ENCODE data around the gene ELF1. TPM values are rescaled to one million over a fixed set of nuclear protein-coding genes. Genes with fewer than 3 reads are reported as not detected.

The ELF1 gene
- total and polyA plus RNA-seq, 10 of the 15 experiments (the other 5 are each of a cell fraction or from before 2014, with no cell fraction given): 43.3 to 97.6 (median 55.7) TPM

DNA sequence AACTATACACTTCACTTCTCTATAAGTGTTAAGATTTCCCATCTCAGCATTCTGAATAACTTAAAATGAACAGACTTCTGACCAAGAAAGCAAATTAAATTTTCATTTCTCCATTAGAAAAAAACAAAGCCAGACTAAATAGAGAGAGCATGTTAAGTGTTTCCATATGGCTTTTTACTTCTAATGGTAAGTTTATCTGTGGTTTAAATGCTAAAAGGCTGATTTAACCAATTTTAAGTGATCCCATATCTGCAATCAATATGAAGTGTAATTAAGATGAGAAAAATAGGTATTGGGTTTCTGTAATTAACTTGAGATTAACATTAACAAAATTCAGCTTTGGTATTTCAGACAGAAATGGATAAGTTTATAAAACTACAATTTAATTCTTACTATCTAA lies 107.8 kb downstream of the ELF1 start:
- H2AFZ ChIP-seq (ENCODE audit: control insufficient read depth, low read depth, low read length): no peak overlapping the region
- no peaks in the 10 kb centered on the region for H4K20me1 ChIP-seq (ENCODE audit: control insufficient read depth, insufficient read depth)
- RAD21 ChIA-PET (ENCODE audit: unreplicated experiment): no interaction called here
- FAIRE-seq: no peak
- intact Hi-C loops (cut with micrococcal nuclease; ENCODE audit: unreplicated experiment) (loop anchor here (5.0 kb wide), 1 partner anchor 94 kb away; no protein-coding TSS in a partner anchor), in situ Hi-C loops (cut with MboI) (no loop called here)
- no peak overlapping the region for H3K27ac ChIP-seq (ENCODE audit: control insufficient read depth, insufficient read depth)
- no peak overlapping the region for H3K9ac ChIP-seq (ENCODE audit: control insufficient read depth, insufficient read depth, low read length)
- POLR2A ChIA-PET: interaction anchor here (0.5 kb wide), 1 partner anchor 23 kb away, joined by 3 read pairs; no protein-coding TSS in a partner anchor
- BruUV-seq (replicated peaks): no TSS peak
- no peak overlapping the region for H3K4me3 ChIP-seq
- no peaks in the 10 kb centered on the region for H3K27me3 ChIP-seq (replicated peaks in 1 of 2; ENCODE audit: control insufficient read depth in 2 of 2, insufficient read depth in 2 of 2, low read length in 1 of 2)
- no peak overlapping the region for H3K4me2 ChIP-seq (ENCODE audit: control insufficient read depth, insufficient read depth)
- no peak for DNase-seq (ENCODE audit: low read depth, low spot score)
- SMC1A ChIA-PET (ENCODE audit: uncharacterized antibody, unreplicated experiment): interaction anchor here (1.5 to 5.8 kb wide), 2 partner anchors 9 to 133 kb away, joined by 3 to 22 read pairs; no protein-coding TSS in a partner anchor
- no peak for ATAC-seq
- peaks cover 2% of the 10 kb centered on the region; the same call in 2 of the 3 replicates for H3K9me3 ChIP-seq (replicated peaks; ENCODE audit: control insufficient read depth, insufficient read depth, low read length)
- H3K79me2 ChIP-seq (ENCODE audit: control insufficient read depth, insufficient read depth, low read length): no peaks in the 10 kb centered on the region
- TF ChIP-seq CEBPB (IDR thresholded peaks at IDR 0.05; ENCODE audit: borderline replicate concordance in 1 of 2, low read depth in 2 of 2, low read length in 2 of 2): no peak
- no peak for TF ChIP-seq MLLT1 (IDR thresholded peaks at IDR 0.05)
- no peak for TF ChIP-seq NFYB (IDR thresholded peaks at IDR 0.05; ENCODE audit: insufficient read depth, low read depth, low read length)
- no peak for TF ChIP-seq HDGF (IDR thresholded peaks at IDR 0.05)
- no peak for TF ChIP-seq SUZ12 (IDR thresholded peaks at IDR 0.05; ENCODE audit: unreplicated experiment)
- no peak for TF ChIP-seq RELA (IDR thresholded peaks at IDR 0.05; ENCODE audit: borderline replicate concordance, partially characterized antibody)
- no peak for TF ChIP-seq CBX5 (IDR thresholded peaks at IDR 0.05; ENCODE audit: low read depth)
- TF ChIP-seq RFX5 (IDR thresholded peaks at IDR 0.05; ENCODE audit: low read depth, low read length): no peak
- no peak for TF ChIP-seq KAT2A (conservative IDR thresholded peaks at IDR 0.05; ENCODE audit: control insufficient read depth, low read depth, low read length)
- H3K36me3 ChIP-seq (ENCODE audit: control insufficient read depth in 2 of 2, insufficient read depth in 2 of 2, low read length in 1 of 2): no peaks in the 10 kb centered on the region
- CTCF ChIA-PET: interaction anchor here (1.0 kb wide), 1 partner anchor 10 kb away, joined by 4 read pairs; no protein-coding TSS in a partner anchor
- H3K4me1 ChIP-seq (ENCODE audit: control insufficient read depth, insufficient read depth, low read length): peaks cover 5% of the 10 kb centered on the region; the same call in 1 of the 2 replicates
